WTC11 (cell line): ENCODE measurements around the gene CXCR3.

Source experiments
- CTCF ChIP-seq: fragments of 200-600 bp; IDR thresholded peaks from 2 replicates; pipeline ENCODE4 v1.8.0; 2022; ENCODE audit warnings: antibody characterized with exemption
- ELF4 ChIP-seq: sonication (generic); formaldehyde crosslinking; IDR thresholded peaks from 2 replicates; pipeline ENCODE4 v1.8.1; 2022; ENCODE audit warnings: low read depth, mild to moderate bottlenecking, moderate library complexity, missing genetic modification reagents
- MYBL2 ChIP-seq: sonication (generic); formaldehyde crosslinking; IDR thresholded peaks from 2 replicates; pipeline ENCODE4 v1.8.1; 2023; ENCODE audit warnings: mild to moderate bottlenecking, moderate library complexity, missing genetic modification reagents
- SP1 ChIP-seq: sonication (generic); formaldehyde crosslinking; conservative IDR thresholded peaks from 2 replicates; pipeline ENCODE4 v1.8.1; 2022; ENCODE audit warnings: missing genetic modification reagents
- TF ChIP-seq, protein P1 (sequence below): sonication (generic); formaldehyde crosslinking; IDR thresholded peaks from 2 replicates; pipeline ENCODE4 v1.8.0; 2023; ENCODE audit warnings: mild to moderate bottlenecking, missing genetic modification reagents
- TF ChIP-seq, protein P2 (sequence below): fragments of 250-450 bp; sonication (Bioruptor Pico); IDR thresholded peaks from 2 replicates; pipeline ENCODE4 v2.1.2; 2022; ENCODE audit warnings: mild to moderate bottlenecking, moderate library complexity
- TF ChIP-seq, protein P3 (sequence below): sonication (generic); formaldehyde crosslinking; IDR thresholded peaks from 2 replicates; pipeline ENCODE4 v1.8.1; 2023; ENCODE audit warnings: mild to moderate bottlenecking, missing genetic modification reagents, moderate library complexity

GRCh38 chrX:71573590-71573989 is 44.7 kb downstream of the CXCR3 start:
- TF ChIP-seq, protein P1, sequence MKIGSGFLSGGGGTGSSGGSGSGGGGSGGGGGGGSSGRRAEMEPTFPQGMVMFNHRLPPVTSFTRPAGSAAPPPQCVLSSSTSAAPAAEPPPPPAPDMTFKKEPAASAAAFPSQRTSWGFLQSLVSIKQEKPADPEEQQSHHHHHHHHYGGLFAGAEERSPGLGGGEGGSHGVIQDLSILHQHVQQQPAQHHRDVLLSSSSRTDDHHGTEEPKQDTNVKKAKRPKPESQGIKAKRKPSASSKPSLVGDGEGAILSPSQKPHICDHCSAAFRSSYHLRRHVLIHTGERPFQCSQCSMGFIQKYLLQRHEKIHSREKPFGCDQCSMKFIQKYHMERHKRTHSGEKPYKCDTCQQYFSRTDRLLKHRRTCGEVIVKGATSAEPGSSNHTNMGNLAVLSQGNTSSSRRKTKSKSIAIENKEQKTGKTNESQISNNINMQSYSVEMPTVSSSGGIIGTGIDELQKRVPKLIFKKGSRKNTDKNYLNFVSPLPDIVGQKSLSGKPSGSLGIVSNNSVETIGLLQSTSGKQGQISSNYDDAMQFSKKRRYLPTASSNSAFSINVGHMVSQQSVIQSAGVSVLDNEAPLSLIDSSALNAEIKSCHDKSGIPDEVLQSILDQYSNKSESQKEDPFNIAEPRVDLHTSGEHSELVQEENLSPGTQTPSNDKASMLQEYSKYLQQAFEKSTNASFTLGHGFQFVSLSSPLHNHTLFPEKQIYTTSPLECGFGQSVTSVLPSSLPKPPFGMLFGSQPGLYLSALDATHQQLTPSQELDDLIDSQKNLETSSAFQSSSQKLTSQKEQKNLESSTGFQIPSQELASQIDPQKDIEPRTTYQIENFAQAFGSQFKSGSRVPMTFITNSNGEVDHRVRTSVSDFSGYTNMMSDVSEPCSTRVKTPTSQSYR (CRISPR knock-in tag): no peak
- TF ChIP-seq SP1 (CRISPR knock-in tag) (no peak), CTCF (no peak), MYBL2 (CRISPR knock-in tag) (no peak), ELF4 (CRISPR knock-in tag) (no peak)
- TF ChIP-seq, protein P2, sequence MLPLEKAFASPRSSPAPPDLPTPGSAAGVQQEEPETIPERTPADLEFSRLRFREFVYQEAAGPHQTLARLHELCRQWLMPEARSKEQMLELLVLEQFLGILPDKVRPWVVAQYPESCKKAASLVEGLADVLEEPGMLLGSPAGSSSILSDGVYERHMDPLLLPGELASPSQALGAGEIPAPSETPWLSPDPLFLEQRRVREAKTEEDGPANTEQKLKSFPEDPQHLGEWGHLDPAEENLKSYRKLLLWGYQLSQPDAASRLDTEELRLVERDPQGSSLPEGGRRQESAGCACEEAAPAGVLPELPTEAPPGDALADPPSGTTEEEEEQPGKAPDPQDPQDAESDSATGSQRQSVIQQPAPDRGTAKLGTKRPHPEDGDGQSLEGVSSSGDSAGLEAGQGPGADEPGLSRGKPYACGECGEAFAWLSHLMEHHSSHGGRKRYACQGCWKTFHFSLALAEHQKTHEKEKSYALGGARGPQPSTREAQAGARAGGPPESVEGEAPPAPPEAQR: no peak
- TF ChIP-seq, protein P3, sequence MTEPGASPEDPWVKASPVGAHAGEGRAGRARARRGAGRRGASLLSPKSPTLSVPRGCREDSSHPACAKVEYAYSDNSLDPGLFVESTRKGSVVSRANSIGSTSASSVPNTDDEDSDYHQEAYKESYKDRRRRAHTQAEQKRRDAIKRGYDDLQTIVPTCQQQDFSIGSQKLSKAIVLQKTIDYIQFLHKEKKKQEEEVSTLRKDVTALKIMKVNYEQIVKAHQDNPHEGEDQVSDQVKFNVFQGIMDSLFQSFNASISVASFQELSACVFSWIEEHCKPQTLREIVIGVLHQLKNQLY (CRISPR knock-in tag): no peak
